Measurements from ENCODE around the gene ABHD2. TPM values are rescaled to one million over a fixed set of nuclear protein-coding genes. Genes with fewer than 3 reads are reported as not detected.
A peak's percentile ranks its signal among the peaks of the same experiment; 100 is the strongest.

The ABHD2 gene
- polyA plus RNA-seq, 1 experiment: 69.6 TPM

DNA sequence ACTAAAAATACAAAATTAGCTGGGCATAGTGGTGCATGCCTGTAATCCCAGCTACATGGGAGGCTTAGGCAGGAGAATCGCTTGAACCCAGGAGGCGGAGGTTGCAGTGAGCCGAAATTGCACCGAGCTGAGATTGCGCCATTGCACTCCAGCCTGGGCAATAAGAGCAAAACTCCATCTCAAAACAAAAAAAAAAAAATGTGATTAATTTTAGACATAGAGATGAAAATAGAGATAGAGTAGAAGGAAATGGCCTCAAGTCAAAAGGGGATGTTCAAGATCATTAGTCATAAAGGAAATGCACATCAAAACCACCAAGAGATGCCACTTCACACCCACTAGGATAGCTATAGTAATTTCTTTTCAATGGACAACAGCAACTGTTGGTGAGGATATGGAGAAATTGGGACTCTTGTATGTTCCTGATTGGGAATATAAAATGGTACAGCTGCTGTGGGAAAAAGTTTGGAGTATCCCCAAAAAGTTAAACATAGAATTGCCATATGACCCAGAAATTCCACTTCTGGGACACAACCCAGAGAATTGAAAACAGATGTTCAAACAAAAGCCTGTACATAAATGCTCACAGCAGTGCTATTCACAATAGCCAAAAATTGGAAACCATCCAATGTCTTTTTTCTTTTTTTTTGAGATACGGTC lies 55.4 kb downstream of the ABHD2 start:
- TF ChIP-seq, protein P1, sequence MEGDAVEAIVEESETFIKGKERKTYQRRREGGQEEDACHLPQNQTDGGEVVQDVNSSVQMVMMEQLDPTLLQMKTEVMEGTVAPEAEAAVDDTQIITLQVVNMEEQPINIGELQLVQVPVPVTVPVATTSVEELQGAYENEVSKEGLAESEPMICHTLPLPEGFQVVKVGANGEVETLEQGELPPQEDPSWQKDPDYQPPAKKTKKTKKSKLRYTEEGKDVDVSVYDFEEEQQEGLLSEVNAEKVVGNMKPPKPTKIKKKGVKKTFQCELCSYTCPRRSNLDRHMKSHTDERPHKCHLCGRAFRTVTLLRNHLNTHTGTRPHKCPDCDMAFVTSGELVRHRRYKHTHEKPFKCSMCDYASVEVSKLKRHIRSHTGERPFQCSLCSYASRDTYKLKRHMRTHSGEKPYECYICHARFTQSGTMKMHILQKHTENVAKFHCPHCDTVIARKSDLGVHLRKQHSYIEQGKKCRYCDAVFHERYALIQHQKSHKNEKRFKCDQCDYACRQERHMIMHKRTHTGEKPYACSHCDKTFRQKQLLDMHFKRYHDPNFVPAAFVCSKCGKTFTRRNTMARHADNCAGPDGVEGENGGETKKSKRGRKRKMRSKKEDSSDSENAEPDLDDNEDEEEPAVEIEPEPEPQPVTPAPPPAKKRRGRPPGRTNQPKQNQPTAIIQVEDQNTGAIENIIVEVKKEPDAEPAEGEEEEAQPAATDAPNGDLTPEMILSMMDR (IDR thresholded peaks at IDR 0.05; ENCODE audit: insufficient read depth, low read depth, low read length): no peak
- ChIA-PET CTCF (interaction anchor here (0.6 to 1.7 kb wide), 5 partner anchors 29 to 175 kb away, joined by 3 to 10 read pairs (median 4); no protein-coding TSS in a partner anchor), POLR2A (no interaction called here)
- H3K36me3 ChIP-seq (ENCODE audit: control insufficient read depth, insufficient read depth, low read length): no peaks in the 10 kb centered on the region
- H3K4me3 ChIP-seq (ENCODE audit: low read depth, low read length): no peak overlapping the region
- no peaks in the 10 kb centered on the region for H3K27me3 ChIP-seq (ENCODE audit: control insufficient read depth, insufficient read depth, low read length)
- peak; percentile 76 for DNase-seq (ENCODE audit: low read depth)

DNA sequence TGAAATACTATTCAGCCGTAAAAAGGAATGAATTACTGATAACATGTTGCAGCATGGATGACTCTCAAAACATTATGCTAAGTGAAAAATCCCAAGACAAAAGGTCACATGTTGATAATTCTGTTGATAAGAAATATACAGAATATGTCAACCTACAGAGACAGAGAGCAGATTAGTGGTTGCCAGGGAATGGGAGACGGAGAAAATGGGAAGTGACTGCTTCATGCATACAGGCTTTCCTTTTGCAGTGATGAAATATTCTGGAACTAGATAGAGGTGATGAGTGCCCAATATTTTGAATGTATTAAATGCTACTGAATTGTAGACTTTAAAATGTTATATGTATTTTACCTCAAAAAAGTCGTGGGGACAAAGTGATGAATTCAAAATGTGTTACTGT lies 56.2 kb downstream of the ABHD2 start:
- TF ChIP-seq, protein P1 (IDR thresholded peaks at IDR 0.05; ENCODE audit: insufficient read depth, low read depth, low read length): no peak
- CTCF ChIA-PET: no interaction called here
- Histone ChIP-seq H3K4me3 (ENCODE audit: low read depth, low read length) (no peak overlapping the region), H3K27me3 (ENCODE audit: control insufficient read depth, insufficient read depth, low read length) (no peaks in the 10 kb centered on the region), H3K36me3 (ENCODE audit: control insufficient read depth, insufficient read depth, low read length) (no peaks in the 10 kb centered on the region)
- POLR2A ChIA-PET: no interaction called here
- DNase-seq (ENCODE audit: low read depth): no peak

DNA sequence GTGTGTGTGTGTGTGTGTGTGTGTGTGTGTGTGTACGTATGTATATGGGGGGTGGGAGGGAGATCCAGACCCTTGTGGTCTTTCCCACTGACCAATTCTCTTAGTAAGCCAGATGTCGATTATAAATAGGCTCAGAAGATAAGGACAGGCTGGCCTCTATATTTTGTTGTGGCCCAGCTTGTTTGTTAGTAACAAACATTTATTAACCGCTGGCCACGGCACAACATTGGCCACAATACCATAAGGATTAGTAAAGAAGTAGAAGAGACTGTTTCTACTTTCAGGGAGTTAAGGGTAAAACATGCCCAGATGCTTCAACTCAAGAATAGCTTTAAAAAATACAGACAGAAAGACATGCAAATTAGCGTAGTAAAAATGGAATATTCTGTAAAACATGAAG lies 58.1 kb downstream of the ABHD2 start:
- no peak for DNase-seq (ENCODE audit: low read depth)
- TF ChIP-seq, protein P1 (IDR thresholded peaks at IDR 0.05; ENCODE audit: insufficient read depth, low read depth, low read length): no peak
- ChIA-PET POLR2A (no interaction called here), CTCF (interaction anchor here (0.6 to 2.6 kb wide), 8 partner anchors 16 to 1565 kb away, joined by 3 to 12 read pairs (median 4); no protein-coding TSS in a partner anchor)
- Histone ChIP-seq H3K27me3 (ENCODE audit: control insufficient read depth, insufficient read depth, low read length) (no peaks in the 10 kb centered on the region), H3K4me3 (ENCODE audit: low read depth, low read length) (no peak overlapping the region), H3K36me3 (ENCODE audit: control insufficient read depth, insufficient read depth, low read length) (no peaks in the 10 kb centered on the region)

DNA sequence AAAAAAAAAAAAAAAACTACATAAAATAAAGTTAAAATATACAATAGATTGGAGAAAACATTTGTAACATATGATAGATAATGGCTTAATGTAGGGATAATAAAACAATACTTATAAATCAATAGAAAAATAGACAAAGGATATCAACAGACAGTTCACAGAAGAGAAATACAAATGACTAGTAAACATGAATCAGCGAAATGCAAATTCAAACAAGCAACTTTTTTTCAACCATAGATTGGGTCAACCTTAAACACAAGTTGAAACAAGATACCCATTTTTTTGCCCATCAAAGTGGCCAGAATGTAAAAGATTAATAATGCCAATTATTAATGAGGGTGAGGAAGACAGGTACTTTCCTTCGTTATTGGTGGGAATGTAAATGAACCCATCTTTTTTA lies 59.9 kb downstream of the ABHD2 start:
- ChIA-PET CTCF (no interaction called here), POLR2A (no interaction called here)
- no peak overlapping the region for H3K4me3 ChIP-seq (ENCODE audit: low read depth, low read length)
- H3K36me3 ChIP-seq (ENCODE audit: control insufficient read depth, insufficient read depth, low read length): no peaks in the 10 kb centered on the region
- no peaks in the 10 kb centered on the region for H3K27me3 ChIP-seq (ENCODE audit: control insufficient read depth, insufficient read depth, low read length)
- TF ChIP-seq, protein P1 (IDR thresholded peaks at IDR 0.05; ENCODE audit: insufficient read depth, low read depth, low read length): no peak
- DNase-seq (ENCODE audit: low read depth): no peak

DNA sequence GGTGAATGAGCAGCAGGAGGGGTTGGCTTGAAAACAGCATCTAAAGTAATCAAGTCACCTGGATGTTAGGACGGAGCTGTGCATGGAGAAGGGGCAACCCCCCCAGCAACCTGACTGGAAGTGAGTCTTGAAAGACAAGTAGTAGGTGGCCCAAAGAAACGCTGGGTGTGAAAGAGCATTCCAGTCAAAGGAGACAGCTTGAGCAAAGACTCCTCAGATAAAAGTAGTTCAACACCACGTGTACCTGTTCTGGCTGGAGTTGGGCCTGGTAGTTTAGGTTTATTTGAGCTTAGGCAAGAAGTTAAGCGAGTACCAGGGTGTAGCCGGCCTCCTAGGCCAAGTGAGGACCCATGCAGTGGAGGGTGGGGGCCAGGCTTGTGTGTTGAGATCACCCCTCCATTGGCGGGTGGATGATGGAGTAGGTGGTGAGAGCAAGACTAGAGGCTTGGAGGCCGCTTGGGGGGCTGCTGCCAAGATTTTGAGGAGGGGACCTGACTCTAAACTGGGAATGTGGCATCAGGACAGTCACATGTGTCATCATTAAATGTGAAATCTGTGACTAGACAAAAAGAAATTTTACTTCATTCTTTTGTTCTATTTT lies 61.3 kb downstream of the ABHD2 start:
- Histone ChIP-seq H3K36me3 (ENCODE audit: control insufficient read depth, insufficient read depth, low read length) (0 out of 2 replicates have a peak, but pooled peaks cover 1% of the 10 kb centered on the region), H3K4me3 (ENCODE audit: low read depth, low read length) (no peak overlapping the region), H3K27me3 (ENCODE audit: control insufficient read depth, insufficient read depth, low read length) (no peaks in the 10 kb centered on the region)
- POLR2A ChIA-PET: no interaction called here
- no peak for DNase-seq (ENCODE audit: low read depth)
- TF ChIP-seq, protein P1 (IDR thresholded peaks at IDR 0.05; ENCODE audit: insufficient read depth, low read depth, low read length): no peak
- CTCF ChIA-PET: interaction anchor here (0.7 to 1.3 kb wide), 7 partner anchors 10 to 57 kb away, joined by 3 to 5 read pairs (median 3); no protein-coding TSS in a partner anchor
